Measurements from ENCODE around the gene GRID2. TPM values are rescaled to one million over a fixed set of nuclear protein-coding genes. Genes with fewer than 3 reads are reported as not detected.
"Not testable (repeated sequence)": the region's sequence is repeated elsewhere in the genome, so short reads cannot be mapped to it uniquely, and the experiment has no call there.

GRID2 gene
- total RNA-seq, 1 experiment from 2014 or later, result not detected

DNA sequence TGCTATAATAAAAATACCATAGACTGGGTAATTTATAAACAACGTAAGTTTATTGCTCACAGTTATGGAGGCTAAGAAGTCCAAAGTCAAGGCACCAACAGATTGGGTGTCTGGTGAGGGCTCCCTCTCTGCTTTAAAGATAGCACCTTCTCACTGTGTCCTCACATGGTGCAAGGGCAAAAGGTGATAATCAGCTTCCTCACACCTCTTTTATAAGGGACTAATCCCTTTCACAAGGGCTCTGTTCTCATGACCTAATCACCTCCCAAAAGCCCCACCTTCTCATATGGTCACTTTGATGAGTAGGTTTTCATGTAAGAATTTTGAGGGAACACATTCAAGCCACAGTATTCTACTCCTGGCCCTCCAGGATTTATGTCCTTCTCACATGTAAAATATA lies 883.1 kb downstream of the GRID2 start:
- no peak for DNase-seq (ENCODE audit: low spot score)

DNA sequence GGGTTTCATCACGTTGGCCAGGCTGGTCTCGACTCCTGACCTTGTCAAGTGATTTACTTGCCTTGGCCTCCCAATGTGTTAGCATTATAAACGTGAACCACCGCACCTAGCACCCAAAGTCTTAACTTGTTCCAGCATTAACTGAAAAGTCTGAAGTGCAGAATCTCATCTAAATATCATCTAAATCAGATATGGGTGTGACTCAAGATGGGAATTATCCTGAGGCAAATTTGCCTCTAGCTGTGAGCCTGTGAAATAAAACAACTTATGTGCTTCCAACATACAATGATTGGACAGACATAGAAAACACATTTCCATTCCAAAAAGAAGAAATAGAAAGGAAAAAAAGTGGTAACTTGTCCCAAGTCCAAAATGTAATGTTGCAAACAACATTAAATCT lies 883.7 kb downstream of the GRID2 start:
- DNase-seq (ENCODE audit: low spot score), result no peak

DNA sequence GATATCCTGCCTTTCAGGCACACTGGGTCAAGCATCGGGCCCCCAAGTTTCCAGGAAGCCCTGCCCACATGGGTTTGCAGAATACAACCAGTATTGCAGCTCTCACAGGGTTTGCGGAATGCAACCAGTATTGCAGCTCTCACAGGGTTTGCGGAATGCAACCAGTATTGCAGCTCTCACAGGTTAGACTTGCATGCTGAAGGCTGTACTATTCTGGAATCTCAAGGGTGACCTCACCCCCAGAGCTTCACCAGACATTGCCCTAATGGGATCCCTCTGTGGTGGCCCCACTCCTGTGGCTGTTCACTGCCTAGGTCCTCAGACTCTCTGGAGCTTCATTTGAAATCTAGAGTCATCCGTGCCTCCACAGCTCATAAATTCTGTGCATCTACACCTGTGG lies 884.1 kb downstream of the GRID2 start:
- no peak for DNase-seq (ENCODE audit: low spot score)

DNA sequence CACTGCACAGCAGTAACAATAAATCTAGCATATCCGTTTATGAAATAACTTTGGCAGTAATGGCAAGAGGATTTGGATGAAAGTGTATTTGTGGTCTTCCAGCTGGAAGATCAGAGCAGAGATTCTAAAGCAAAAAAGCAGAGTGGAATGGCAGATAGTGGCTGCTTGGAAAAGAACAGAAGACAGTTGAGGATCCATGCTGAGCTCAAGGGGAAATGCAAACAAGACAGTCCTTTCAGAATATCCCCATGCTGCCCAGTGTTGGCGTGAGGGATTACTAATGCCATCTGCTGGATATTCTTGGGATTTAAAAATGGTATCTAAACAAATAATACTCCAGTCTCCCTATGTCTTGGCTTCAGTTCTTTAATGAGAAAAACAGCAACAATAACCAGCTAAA lies 895.7 kb downstream of the GRID2 start:
- peak; percentile 68 for DNase-seq (ENCODE audit: low spot score)

DNA sequence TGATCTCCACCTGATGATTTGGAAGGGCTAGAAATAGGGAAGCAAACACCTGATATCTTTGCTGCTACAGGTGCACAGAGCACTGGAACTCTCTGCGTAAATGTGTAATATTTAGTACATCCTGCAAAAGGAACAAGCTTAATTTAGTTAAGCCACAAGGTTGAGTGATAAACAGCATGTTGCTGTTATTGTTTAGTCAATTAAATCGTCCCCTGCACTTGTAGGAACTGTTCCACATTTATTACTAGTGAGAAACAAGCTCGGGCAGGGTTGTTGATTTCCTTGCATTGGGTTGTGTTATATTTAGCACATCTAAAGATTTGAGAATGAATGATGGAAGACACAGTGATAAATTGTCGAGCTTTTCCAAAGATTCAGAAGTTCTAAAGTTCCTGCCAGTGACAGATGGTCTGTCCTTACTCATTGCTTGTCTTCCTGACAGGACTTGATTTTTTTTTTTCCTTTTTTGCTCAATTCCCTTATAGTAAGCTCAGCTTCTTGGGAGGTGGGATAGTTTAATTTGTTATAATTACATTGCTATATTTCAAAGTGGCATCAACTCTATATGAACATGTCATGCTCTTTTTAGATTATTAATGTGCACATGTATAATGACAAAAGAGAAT lies 897.8 kb downstream of the GRID2 start:
- no peak for DNase-seq (ENCODE audit: low spot score)

DNA sequence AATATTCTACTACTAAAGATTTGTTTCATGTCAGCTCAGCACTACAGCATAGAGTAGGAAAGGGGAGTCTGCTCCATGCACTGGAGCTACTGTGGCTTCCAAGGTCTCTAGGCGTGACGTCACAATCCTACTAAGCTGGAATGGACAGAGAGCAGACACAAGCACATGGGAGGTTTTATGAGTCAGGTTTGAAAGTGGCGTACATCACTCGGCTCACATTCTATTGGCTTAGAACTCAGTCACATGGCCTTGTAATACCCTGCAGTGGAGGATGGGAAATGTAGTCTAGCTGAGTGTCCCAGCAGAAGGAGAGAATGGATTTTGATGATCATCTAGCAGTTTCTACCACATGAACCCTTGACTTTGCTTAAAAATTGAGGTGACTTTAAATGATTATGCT lies 899.9 kb downstream of the GRID2 start:
- peak; percentile 8 for DNase-seq (ENCODE audit: low spot score)

DNA sequence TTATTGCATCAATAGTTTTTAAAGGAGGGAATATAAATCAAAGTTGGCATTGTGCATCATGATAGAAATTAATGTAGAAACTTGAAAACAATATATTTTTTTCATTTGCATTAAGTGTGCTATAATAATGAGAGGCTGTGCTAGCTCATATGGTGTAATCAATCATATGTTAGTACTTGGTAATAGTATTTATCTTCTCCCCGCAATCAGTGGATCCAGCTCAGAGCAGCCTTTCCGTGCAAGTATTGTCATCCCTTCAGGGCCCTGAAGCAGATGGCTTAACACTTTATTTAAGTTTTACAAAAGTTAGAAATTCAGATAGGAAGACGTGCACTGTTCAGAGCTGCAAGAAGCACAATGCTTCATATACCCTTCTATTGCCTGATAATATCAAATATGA lies 908.5 kb downstream of the GRID2 start:
- DNase-seq (ENCODE audit: low spot score), result no peak

DNA sequence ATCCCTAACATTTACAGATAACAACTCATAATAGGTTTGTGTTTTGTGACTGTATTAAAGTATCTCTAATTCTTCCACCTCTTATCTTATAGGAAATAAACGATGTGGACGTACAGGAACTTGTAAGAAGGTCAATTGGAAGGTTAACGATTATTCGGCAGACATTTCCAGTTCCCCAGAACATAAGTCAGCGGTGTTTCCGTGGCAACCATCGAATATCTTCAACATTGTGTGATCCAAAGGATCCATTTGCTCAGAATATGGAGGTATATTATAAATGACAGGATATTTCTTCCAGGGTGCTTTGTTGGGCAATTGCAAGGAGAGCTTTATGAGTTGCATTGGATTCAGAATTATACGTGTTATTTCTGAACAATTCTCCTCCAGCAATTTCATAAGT lies 912.9 kb downstream of the GRID2 start:
- no peak for DNase-seq (ENCODE audit: low spot score)

DNA sequence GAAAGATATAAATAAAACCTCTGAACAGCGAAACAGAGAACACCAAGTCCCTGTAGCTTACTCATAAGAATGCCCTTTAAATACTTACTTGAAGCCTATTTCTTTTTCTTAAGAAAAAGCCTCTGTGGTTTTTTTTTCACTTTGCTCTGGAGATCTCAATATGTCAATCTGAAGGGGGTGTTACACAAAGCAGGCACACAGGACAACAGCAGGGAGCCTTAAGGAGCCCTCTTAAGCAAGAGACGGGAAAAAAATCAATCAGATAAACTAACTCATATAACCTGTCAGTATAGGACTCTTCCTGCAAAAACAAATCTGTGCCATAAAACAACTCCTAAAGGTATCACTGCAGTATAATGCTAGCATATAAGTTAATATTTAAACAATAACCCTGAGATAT lies 913.7 kb downstream of the GRID2 start:
- DNase-seq (ENCODE audit: low spot score), result no peak

DNA sequence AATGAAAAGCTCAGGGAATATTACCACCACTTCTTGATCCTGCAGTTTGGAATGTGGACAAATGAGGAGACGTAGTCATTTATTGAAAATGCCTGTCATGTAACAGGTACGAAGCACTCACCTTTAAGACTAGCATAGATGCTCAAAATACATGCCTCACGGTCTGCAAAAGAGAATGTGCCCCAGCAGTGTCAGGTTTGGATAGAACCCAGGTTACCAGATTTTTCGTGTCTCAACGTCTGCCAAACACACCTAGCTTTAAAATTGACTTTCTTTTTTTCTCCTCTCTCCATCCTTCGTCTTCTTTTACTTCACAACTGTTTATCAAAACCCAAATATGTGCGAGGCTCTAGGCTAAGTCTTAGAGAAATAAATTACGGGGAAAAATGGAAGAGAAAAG lies 918.0 kb downstream of the GRID2 start:
- no peak for DNase-seq (ENCODE audit: low spot score)

DNA sequence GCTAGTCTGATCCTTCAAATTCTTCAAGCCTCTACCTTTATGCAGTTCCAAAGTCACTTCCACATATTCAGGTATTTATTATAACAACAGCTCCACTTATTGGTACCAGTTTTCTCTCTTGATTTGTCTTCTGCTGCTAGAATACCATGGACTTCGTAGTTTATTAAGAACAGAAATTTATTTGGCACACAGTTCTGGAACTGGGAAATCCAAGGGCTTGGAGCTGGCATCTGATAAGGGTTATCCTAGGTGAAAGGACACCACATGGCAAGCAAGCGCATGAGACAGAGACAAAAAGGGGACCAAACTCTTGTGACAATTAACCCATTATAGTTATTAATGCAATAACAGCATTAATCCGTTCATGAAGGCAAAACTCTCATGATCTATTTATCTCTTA lies 924.3 kb downstream of the GRID2 start:
- no peak for DNase-seq (ENCODE audit: low spot score)

DNA sequence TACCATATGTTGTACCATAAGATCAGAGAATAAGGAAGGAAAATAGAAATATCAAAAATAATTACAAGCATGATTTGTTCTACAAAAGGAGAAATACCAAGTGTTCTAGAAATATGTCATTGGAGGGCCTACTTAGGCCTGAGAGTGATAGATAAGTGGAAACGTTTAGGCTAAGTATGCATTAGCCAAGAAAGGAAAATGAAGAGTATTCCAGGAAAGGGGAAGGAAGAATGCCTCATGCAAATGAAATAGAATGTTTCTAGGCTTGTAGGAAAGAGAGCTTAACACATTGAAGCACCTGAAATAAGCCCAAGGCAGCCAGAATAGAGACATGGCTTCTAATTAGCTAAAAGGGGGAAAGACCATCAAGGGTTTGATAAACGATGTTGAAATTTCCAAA lies 929.1 kb downstream of the GRID2 start:
- DNase-seq (ENCODE audit: low spot score), result no peak

DNA sequence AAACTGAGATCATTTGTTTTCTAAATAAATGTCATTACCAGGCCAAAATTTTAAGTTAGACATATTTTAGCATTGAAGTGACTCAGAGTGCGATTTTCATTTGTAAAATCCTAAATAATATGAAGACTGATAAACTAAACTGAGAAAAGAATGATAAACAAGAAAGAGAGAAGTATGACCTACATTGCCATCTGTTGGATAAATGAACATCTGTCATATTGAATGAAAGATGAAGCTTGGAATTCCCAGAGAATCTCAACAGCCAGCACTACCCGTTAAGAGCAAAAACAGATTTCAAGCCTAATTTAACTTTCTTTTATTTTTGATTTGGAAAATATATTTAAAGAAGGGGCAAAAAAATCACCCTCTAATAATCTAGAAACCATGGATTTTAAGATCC lies 933.8 kb downstream of the GRID2 start:
- DNase-seq (ENCODE audit: low spot score), result peak; percentile 5

DNA sequence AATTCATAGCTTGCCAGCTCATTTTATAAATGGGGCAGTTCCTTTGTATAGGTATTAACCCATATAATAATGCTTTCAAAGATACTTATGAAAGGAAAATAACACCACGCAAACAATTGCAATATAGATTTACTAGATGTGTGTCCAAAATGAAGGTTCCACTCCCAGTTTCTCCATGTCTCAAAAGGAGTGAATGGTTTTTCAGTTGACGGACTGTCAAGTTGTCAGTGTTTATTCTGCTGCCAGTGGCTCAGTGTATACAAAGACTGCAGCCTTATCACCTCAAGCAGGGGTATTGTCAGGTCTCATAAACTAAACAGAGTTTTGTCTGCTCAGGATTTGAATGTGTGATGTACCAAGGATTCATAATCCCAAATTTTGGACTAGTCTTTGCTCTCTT lies 939.5 kb downstream of the GRID2 start:
- DNase-seq (ENCODE audit: low spot score), result no peak

DNA sequence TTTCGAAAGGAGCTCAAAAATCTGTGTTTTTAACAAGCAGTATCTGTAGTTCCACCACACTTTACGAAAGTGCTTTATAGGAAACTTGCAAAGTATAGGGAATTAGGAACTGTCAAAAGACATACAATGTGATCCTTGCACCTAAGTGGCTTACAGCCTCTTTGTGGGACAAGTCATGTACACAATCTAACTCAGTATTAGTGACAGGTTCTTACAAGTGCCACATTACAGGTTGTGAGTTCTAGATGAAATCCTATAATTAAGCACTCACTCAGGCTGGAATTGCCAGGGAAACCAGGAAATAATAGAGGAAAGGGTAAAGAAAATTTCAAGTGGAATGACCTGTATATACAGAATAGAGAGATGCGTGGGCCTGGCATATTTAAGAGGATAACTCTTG lies 957.4 kb downstream of the GRID2 start:
- DNase-seq (ENCODE audit: low spot score), result no peak

DNA sequence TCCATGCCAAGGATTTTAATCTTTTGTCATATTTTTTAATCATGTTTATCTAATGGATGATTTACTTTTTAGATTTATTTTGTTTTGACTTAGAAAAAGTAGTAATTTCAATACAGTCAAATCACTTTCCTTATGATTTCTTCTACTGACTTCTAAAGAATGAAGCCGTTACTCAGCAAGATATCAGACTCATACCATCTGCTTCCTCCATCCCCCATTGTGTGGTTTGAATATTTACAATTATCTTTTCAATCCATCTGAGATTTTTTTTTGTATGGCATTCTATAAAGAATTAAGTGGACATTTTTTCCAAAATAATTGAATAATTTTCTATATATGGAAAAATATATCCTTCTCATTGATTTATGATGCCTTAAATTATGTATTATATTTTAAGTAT lies 959.4 kb downstream of the GRID2 start:
- DNase-seq (ENCODE audit: low spot score), result no peak

DNA sequence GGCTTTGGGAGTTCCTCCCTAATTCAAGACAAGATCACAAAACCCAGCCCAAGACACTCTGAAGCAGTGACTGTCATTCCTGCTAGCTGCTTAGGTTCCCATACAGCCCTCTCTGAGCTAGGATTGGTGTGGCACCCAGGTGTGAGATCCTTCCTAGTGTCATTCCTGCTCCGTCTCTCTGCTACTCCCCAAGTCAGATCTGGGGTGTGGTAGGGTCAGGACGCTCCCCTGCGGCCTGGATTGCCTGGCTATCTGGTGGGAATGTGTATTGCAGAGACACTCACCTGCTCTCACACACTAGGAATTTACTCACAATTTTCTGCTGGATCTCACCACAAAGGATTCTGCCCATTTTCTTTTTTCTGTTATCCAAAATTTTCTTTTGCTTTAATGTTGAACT lies 964.0 kb downstream of the GRID2 start:
- DNase-seq (ENCODE audit: low spot score), result no peak

DNA sequence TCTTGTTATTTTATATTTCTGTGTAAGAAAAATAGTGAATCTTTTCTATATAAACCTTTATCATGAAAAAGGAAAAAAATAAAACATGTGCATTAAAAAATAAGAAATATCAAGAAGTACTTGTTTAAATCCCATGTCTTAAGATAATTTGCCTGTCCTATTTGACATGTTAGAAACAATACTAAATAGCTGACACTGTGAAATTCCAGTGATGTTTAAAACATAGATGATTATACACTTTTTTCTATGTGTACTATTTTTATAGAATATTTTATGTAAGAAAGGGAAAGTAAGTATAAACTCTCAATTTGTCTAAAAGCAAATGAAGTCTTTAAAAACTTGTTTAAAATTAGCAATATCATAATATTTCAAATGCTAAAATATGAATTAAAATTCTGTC lies 981.6 kb downstream of the GRID2 start:
- DNase-seq (ENCODE audit: low spot score), result no peak

DNA sequence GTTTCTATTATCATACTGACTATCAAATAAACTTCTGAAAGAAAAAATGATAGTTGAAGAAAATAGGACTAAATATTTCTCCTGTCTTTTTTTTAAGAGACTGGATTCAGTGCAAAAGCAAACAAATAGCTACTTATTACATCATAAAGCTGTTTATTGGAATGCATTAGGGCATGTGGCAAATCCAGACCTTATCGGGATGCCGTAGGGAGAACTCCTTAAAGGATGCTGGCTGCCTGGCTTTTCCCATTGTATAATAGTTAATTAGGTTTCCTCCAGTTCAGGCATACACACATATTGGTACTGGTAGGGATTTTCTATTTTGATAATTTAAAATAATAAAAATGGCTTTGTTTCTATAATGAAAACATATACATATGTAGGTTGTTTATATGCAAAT lies 985.5 kb downstream of the GRID2 start:
- no peak for DNase-seq (ENCODE audit: low spot score)

DNA sequence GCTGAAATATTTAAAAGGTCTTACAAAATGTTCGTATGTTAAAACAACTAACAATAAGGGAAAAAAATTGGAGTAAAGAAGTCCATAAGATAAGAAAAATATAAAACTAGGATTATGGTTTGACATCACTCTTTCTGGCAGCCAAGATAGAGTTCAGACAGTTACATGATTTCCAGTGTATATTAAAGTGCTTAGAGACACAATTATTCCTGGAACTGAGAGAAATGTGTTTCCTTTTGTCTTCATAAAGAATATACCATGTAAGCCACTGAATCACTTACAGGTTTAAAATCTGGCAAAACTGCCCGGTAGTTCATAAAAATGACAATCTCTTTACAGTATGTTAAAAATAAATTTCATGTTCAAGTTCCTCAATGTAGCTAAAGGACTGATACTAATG lies 986.1 kb downstream of the GRID2 start:
- DNase-seq (ENCODE audit: low spot score), result no peak

DNA sequence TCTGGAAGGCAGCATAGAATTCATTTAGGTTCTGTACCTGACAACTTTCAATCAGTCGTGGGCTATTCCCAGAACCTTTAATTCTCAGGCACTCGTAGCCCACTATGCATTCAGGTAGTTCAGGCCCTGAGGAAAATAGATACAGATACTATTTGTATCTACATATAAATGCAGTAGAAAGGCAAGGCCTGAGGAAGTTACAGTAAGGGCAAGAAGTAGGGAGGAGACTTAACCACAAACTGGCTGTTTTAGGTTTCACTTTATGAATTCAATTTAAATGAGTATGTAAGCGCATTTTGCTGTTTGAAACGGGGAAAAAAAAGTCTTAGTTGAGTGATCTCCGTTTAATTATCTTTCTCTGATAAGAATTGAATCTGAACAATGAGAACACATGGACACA lies 995.4 kb downstream of the GRID2 start:
- no peak for DNase-seq (ENCODE audit: low spot score)

DNA sequence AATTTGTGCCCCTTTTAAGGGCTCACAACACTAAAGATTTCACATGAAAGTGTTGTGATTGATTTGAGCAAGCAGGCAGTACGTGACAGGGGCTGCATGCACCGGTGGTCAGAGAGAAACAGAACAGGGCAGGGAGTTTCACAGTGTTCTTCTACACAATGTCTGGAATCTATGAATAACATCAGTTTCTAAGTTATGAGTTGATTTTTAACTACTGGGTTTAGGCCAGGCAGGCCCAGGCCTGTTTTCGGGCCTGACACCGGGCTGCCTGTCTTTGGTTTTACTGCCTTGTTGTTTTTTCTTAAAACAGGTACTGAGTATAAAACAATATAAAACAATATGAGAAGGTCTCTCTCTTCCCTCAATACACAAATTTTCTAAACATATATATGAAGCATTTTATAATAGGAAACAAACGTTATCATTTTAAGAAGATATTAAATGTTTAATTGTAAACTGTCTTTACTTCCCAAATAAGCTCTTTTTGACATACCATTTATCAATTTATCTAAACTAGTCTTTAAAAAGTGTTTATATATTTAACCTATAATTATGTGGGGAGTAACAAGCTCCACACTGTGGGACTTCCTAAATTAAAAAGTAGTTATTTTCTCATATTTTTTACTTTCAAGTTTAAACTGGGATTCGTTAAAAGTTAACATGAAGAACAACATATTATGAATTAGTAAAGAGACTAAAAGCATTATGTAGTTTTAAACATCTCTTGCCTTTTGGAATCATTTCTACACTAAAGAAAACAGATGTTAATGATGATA lies 997.2 kb downstream of the GRID2 start:
- DNase-seq (ENCODE audit: low spot score), result not testable (repeated sequence)

DNA sequence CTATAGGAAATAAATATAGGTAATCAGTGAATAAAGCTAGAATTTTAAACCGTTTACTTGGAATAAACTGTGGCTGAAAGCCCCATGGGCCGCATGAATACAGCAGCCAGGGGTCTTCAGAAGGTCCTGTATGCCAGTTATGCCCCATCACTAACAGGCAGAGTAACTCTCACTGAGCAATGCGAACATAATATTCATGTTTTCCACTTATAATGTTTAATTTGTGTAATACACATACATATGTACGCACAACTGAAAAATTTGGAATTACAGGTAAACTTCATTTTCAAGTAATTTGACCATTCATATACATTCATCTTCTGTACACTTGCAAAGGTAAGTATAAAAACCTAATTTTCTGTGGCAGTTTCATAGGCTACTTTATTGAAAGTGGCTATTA lies 998.5 kb downstream of the GRID2 start:
- no peak for DNase-seq (ENCODE audit: low spot score)

DNA sequence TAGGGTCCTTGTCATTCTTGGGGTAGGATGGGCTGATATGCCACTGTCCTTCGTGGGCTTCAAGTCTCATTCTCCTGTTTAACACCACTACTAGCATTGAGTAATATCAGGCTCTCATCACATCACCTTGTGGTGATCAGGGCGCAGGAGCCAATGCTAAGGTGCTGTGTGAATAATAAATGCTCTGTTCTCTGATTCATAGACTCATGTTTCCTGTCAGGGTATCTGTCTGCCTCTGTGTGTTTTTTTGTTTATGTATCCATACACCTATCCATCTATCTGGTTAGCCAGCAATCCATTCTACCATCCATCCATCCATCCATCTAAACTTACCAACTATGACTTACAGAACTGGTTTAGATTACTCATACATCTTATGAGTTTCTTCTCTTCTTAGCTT lies 999.7 kb downstream of the GRID2 start:
- DNase-seq (ENCODE audit: low spot score), result no peak

All from HT-29 (cell line).